ENCODE measurements around the gene KCND1.

- no peak for TF ChIP-seq ATF2 (IDR thresholded peaks at IDR 0.05; ENCODE audit: low read length)
- TF ChIP-seq RCOR1 (conservative IDR thresholded peaks at IDR 0.05; ENCODE audit: low read depth, low read length): no peak
- TF ChIP-seq POLR2A (IDR thresholded peaks at IDR 0.05; ENCODE audit: low read depth, low read length): no peak
- no peak for TF ChIP-seq CTCF (IDR thresholded peaks at IDR 0.05 in 2 of 3, conservative IDR thresholded peaks at IDR 0.05 in 1 of 3; ENCODE audit: control insufficient read depth in 2 of 3, extremely low read depth in 1 of 3, insufficient read depth in 1 of 3, low read depth in 3 of 3, low read length in 3 of 3)
- TF ChIP-seq PKNOX1 (IDR thresholded peaks at IDR 0.05): no peak
- no peak for TF ChIP-seq BACH1 (IDR thresholded peaks at IDR 0.05; ENCODE audit: borderline replicate concordance)
- no peak for TF ChIP-seq JUNB (IDR thresholded peaks at IDR 0.05)
- TF ChIP-seq SP1 (IDR thresholded peaks at IDR 0.05; ENCODE audit: low read depth, low read length): no peak
- TF ChIP-seq SKIL (IDR thresholded peaks at IDR 0.05; ENCODE audit: low read depth, poor library complexity, severe bottlenecking): no peak
- TF ChIP-seq CUX1 (IDR thresholded peaks at IDR 0.05; ENCODE audit: insufficient replicate concordance, low read depth, low read length): no peak
- no peak for TF ChIP-seq BRCA1 (IDR thresholded peaks at IDR 0.05; ENCODE audit: low read depth, low read length)
- TF ChIP-seq EGR1 (IDR thresholded peaks at IDR 0.05; ENCODE audit: borderline replicate concordance in 1 of 2, low read depth in 2 of 2, low read length in 2 of 2): no peak
- TF ChIP-seq ZBTB11 (CRISPR knock-in tag; IDR thresholded peaks at IDR 0.05): no peak
Measured at GRCh38 chrX:48965959-48966358, 5.7 kb downstream of the KCND1 start.

All from GM12878 (cell line).